ENCODE results near the gene NOS3. TPM values are rescaled to one million over a fixed set of nuclear protein-coding genes. Genes with fewer than 3 reads are reported as not detected.

NOS3 gene
- total and polyA plus RNA-seq, 2 donors from 2014 or later: 9.3 to 51.7 TPM

DNA sequence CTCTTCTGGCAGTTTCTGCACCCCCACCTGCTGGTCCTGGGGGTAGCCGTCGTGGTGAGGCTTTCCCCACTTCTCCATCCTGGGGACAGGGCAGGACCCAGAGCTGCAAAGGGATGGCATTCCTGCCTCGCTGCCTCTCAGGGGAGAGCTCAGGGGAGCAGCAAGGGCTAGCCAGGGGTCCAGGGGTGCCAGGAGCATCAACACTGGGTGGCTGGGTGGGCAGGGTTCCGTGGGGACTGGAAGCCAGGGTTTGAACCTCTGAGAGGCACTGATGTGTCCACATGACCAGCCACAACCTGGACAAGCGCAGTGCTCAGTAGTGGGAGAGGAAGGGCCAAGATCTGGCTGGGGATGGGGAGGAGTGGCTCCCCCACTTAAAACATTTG is 43.0 kb downstream of the NOS3 start:
- FAIRE-seq: no peak
- H3K4me3 ChIP-seq (ENCODE audit: low read length in 3 of 3): no peak overlapping the region
- peaks cover 2 to 13% (median 10%) of the 10 kb centered on the region in 3 donors for H3K36me3 ChIP-seq (ENCODE audit: control insufficient read depth in 2 of 3, insufficient read depth in 3 of 3, low read length in 3 of 3)
- no peaks in the 10 kb centered on the region for H3K9me3 ChIP-seq (ENCODE audit: control insufficient read depth in 2 of 3, insufficient read depth in 1 of 3, low read length in 3 of 3)
- H3K9ac ChIP-seq (ENCODE audit: low read length in 3 of 3): no peak overlapping the region
- no peaks in the 10 kb centered on the region for H3K27me3 ChIP-seq (ENCODE audit: control insufficient read depth, insufficient read depth, low read length)
- H3K4me1 ChIP-seq (ENCODE audit: control insufficient read depth in 2 of 3, insufficient read depth in 2 of 3, low read depth in 1 of 3, low read length in 3 of 3): peaks cover 0 to 4% (median 0%) of the 10 kb centered on the region in 3 donors
- H3K27ac ChIP-seq (ENCODE audit: low read depth in 2 of 2, low read length in 2 of 2): no peak overlapping the region
- no peak for DNase-seq
- TF ChIP-seq, protein P1, sequence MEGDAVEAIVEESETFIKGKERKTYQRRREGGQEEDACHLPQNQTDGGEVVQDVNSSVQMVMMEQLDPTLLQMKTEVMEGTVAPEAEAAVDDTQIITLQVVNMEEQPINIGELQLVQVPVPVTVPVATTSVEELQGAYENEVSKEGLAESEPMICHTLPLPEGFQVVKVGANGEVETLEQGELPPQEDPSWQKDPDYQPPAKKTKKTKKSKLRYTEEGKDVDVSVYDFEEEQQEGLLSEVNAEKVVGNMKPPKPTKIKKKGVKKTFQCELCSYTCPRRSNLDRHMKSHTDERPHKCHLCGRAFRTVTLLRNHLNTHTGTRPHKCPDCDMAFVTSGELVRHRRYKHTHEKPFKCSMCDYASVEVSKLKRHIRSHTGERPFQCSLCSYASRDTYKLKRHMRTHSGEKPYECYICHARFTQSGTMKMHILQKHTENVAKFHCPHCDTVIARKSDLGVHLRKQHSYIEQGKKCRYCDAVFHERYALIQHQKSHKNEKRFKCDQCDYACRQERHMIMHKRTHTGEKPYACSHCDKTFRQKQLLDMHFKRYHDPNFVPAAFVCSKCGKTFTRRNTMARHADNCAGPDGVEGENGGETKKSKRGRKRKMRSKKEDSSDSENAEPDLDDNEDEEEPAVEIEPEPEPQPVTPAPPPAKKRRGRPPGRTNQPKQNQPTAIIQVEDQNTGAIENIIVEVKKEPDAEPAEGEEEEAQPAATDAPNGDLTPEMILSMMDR (IDR thresholded peaks at IDR 0.05; ENCODE audit: borderline replicate concordance, extremely low read depth, insufficient read depth): no peak
- intact Hi-C loops (cut with DNase I): no loop called here

DNA sequence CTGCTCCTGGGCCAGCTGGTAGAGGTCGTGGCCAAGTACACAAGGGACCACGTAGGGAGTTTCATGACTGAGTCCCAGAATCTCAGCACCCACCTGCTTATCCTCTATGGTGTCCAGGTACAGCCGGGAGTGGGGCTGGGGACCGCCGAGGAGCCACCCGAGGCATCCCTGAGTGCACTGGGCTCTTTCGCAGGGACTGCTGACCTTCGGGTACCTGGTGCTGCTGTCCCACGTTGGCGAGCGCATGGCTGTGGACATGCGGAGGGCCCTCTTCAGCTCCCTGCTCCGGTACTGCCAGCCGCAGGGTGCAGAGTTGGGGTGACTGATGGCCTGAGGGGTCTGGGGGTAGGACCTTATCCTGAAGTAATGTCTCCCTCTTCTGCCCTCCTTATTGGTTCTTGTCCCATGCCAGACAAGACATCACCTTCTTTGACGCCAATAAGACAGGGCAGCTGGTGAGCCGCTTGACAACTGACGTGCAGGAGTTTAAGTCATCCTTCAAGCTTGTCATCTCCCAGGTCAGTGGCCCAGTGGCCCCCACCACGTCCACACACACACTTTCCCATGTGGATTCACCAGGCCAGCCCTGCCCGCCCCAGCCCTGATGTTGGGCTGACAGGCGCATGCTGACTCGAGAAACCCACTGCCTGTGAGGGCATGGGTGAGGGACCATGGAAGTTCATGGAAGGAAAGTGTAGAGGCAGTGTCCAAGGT is 43.7 kb downstream of the NOS3 start:
- Histone ChIP-seq H3K9ac (ENCODE audit: low read length in 3 of 3) (no peak overlapping the region), H3K27me3 (ENCODE audit: control insufficient read depth, insufficient read depth, low read length) (no peaks in the 10 kb centered on the region), H3K9me3 (ENCODE audit: control insufficient read depth in 2 of 3, insufficient read depth in 1 of 3, low read length in 3 of 3) (no peaks in the 10 kb centered on the region), H3K4me1 (ENCODE audit: control insufficient read depth in 2 of 3, insufficient read depth in 2 of 3, low read depth in 1 of 3, low read length in 3 of 3) (peaks cover 0 to 9% (median 0%) of the 10 kb centered on the region in 3 donors), H3K36me3 (ENCODE audit: control insufficient read depth in 2 of 3, insufficient read depth in 3 of 3, low read length in 3 of 3) (peaks cover 2 to 13% (median 10%) of the 10 kb centered on the region in 3 donors), H3K4me3 (ENCODE audit: low read length in 3 of 3) (no peak overlapping the region), H3K27ac (ENCODE audit: low read depth in 2 of 2, low read length in 2 of 2) (no peak overlapping the region)
- TF ChIP-seq, protein P1 (IDR thresholded peaks at IDR 0.05; ENCODE audit: borderline replicate concordance, extremely low read depth, insufficient read depth): no peak
- DNase-seq (no peak), FAIRE-seq (no peak)
- intact Hi-C loops (cut with DNase I): no loop called here

DNA sequence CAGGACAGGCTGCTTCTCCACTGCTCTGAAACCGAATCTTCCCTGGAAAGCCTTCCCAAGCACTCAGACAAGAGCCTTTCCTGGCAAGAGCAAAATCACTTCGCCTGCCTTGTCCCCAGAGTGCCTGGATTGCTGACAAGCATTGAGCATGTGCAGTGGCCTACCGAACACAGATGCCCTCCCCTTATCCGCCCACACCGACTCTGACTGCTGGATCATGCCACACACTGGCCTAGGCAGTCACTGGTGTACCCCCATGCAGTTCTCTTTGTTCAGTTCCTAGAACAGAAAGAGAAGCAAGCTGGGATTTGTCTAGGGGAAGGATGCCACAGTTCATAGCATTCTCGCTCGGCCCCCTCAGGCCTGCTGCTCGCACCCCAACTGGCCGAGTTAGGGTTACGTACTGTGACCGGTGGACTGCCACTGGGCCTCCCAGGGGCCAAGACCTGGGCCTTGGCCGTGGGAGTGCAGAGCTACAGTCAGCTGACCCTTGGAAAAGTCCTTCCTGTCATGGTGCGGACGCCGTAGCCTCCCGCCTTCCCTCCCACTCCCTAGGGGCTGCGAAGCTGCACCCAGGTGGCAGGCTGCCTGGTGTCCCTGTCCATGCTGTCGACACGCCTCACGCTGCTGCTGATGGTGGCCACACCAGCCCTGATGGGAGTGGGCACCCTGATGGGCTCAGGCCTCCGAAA is 44.4 kb downstream of the NOS3 start:
- H3K36me3 ChIP-seq (ENCODE audit: control insufficient read depth in 2 of 3, insufficient read depth in 3 of 3, low read length in 3 of 3): peaks cover 2 to 13% (median 10%) of the 10 kb centered on the region in 3 donors
- H3K27ac ChIP-seq (ENCODE audit: low read depth in 2 of 2, low read length in 2 of 2): no peak overlapping the region
- no peaks in the 10 kb centered on the region for H3K27me3 ChIP-seq (ENCODE audit: control insufficient read depth, insufficient read depth, low read length)
- no peak for DNase-seq
- H3K4me3 ChIP-seq (ENCODE audit: low read length in 3 of 3): no peak overlapping the region
- peaks cover 0 to 9% (median 0%) of the 10 kb centered on the region in 3 donors for H3K4me1 ChIP-seq (ENCODE audit: control insufficient read depth in 2 of 3, insufficient read depth in 2 of 3, low read depth in 1 of 3, low read length in 3 of 3)
- FAIRE-seq: no peak
- TF ChIP-seq, protein P1 (IDR thresholded peaks at IDR 0.05; ENCODE audit: borderline replicate concordance, extremely low read depth, insufficient read depth): no peak
- no peak overlapping the region for H3K9ac ChIP-seq (ENCODE audit: low read length in 3 of 3)
- intact Hi-C loops (cut with DNase I): no loop called here
- no peaks in the 10 kb centered on the region for H3K9me3 ChIP-seq (ENCODE audit: control insufficient read depth in 2 of 3, insufficient read depth in 1 of 3, low read length in 3 of 3)
